Activated naive CD8-positive, alpha-beta T cell treated with anti-CD3 and anti-CD28 coated beads, Interleukin-2, amount 10 ng/mL, durations not matched to agents 7 days and 5 days (primary cell): Measurements from ENCODE around the gene SART1. TPM values are rescaled to one million over a fixed set of nuclear protein-coding genes. Genes with fewer than 3 reads are reported as not detected.
"Not testable (repeated sequence)": the region's sequence is repeated elsewhere in the genome, so short reads cannot be mapped to it uniquely, and the experiment has no call there.

ENCODE experiments used
- ATAC-seq: fragments of 150-1000 bp; cut with Tn5 transposase; one replicate; pipeline ENCODE4 v1.10.0; 2021; ENCODE audit warnings: low read depth, moderate library complexity
- POLR2A ChIA-PET: fragments of 350-600 bp; sonication (Branson Sonifier 250); formaldehyde crosslinking; loops from one replicate; lab custom pipeline; 2021; ENCODE audit warnings: antibody characterized with exemption; lab: Charles Lee
- DNase-seq: peaks from one replicate; pipeline ENCODE4 v3.0.0; 2021
- H3K27ac Mint-ChIP-seq: one replicate; pipeline ENCODE4 v1.8.0; 2022; ENCODE audit warnings: mild to moderate bottlenecking, mixed read lengths
- H3K27me3 Mint-ChIP-seq: one replicate; pipeline ENCODE4 v1.8.0; 2022; ENCODE audit warnings: mild to moderate bottlenecking, moderate library complexity, mixed read lengths
- H3K36me3 Mint-ChIP-seq: one replicate; pipeline ENCODE4 v1.8.0; 2021; ENCODE audit warnings: mild to moderate bottlenecking, mixed read lengths
- H3K4me1 Mint-ChIP-seq: one replicate; pipeline ENCODE4 v1.8.0; 2021; ENCODE audit warnings: mixed read lengths
- H3K4me3 Mint-ChIP-seq: one replicate; pipeline ENCODE4 v1.8.0; 2022; ENCODE audit warnings: mild to moderate bottlenecking, moderate library complexity, mixed read lengths
- H3K9me3 Mint-ChIP-seq: one replicate; pipeline ENCODE4 v1.8.0; 2021; ENCODE audit warnings: mixed read lengths
- total RNA-seq, 2 experiments: library from RNA; stranded (reverse); gene quantifications; one replicate each; pipeline ENCODE4 v1.2.3, GENCODE V29; 2021

Gene SART1
- total RNA-seq, 2 experiments from 2014 or later, result 79.3 to 83.5 TPM

GRCh38 chr11:65942531-65942930 lies 19.0 kb upstream of the SART1 start:
- H3K4me3 Mint-ChIP-seq, result no peak overlapping the region
- DNase-seq, result no peak
- POLR2A ChIA-PET, result interaction anchor here (0.7 to 1.1 kb wide), 3 partner anchors 9 to 55 kb away, joined by 3 to 5 read pairs (median 5); partner anchors contain the start of gene FIBP
- no peaks in the 10 kb centered on the region for H3K9me3 Mint-ChIP-seq
- ATAC-seq, result no peak
- H3K27me3 Mint-ChIP-seq, result peaks cover 11% of the 10 kb centered on the region
- H3K36me3 Mint-ChIP-seq, result no peaks in the 10 kb centered on the region
- peaks cover 2% of the 10 kb centered on the region for H3K4me1 Mint-ChIP-seq
- H3K27ac Mint-ChIP-seq, result no peak overlapping the region

GRCh38 chr11:65944191-65944590 lies 17.3 kb upstream of the SART1 start:
- H3K9me3 Mint-ChIP-seq, result no peaks in the 10 kb centered on the region
- no peak overlapping the region for H3K27ac Mint-ChIP-seq
- DNase-seq (no peak), ATAC-seq (no peak)
- POLR2A ChIA-PET, result no interaction called here
- no peak overlapping the region for H3K4me3 Mint-ChIP-seq
- H3K27me3 Mint-ChIP-seq, result peaks cover 15% of the 10 kb centered on the region
- no peaks in the 10 kb centered on the region for H3K36me3 Mint-ChIP-seq
- H3K4me1 Mint-ChIP-seq, result peaks cover 2% of the 10 kb centered on the region

GRCh38 chr11:65944767-65945166 lies 16.8 kb upstream of the SART1 start:
- peaks cover 2% of the 10 kb centered on the region for H3K4me1 Mint-ChIP-seq
- H3K27ac Mint-ChIP-seq, result no peak overlapping the region
- POLR2A ChIA-PET, result no interaction called here
- H3K36me3 Mint-ChIP-seq, result no peaks in the 10 kb centered on the region
- H3K4me3 Mint-ChIP-seq, result no peak overlapping the region
- H3K9me3 Mint-ChIP-seq, result no peaks in the 10 kb centered on the region
- no peak for DNase-seq
- H3K27me3 Mint-ChIP-seq, result peaks cover 15% of the 10 kb centered on the region
- no peak for ATAC-seq

GRCh38 chr11:65945430-65945911 lies 16.1 kb upstream of the SART1 start, which contains the start of gene TSGA10IP:
Gene TSGA10IP (plus strand): TSS chr11:65945480. CDS start chr11:65945676, 196 bp downstream.
- H3K9me3 Mint-ChIP-seq, result no peaks in the 10 kb centered on the region
- ATAC-seq (no peak), DNase-seq (no peak)
- peaks cover 2% of the 10 kb centered on the region for H3K4me1 Mint-ChIP-seq
- POLR2A ChIA-PET, result no interaction called here
- no peak within 1 kb of the TSS for H3K4me3 Mint-ChIP-seq
- peak within 1 kb of the TSS; percentile 21 for H3K27ac Mint-ChIP-seq
- H3K36me3 Mint-ChIP-seq, result no peaks in the 10 kb centered on the region
- peaks cover 15% of the 10 kb centered on the region for H3K27me3 Mint-ChIP-seq

GRCh38 chr11:65945941-65946558 lies 15.5 kb upstream of the SART1 start:
- Mint-ChIP-seq H3K36me3 (no peaks in the 10 kb centered on the region), H3K27me3 (peaks cover 13% of the 10 kb centered on the region), H3K4me1 (peaks cover 2% of the 10 kb centered on the region), H3K4me3 (no peak overlapping the region), H3K27ac (no peak overlapping the region), H3K9me3 (no peaks in the 10 kb centered on the region)
- POLR2A ChIA-PET, result interaction anchor here (1.2 kb wide), 1 partner anchor 11 kb away, joined by 3 read pairs; no protein-coding TSS in a partner anchor
- DNase-seq (no peak), ATAC-seq (no peak)

- POLR2A ChIA-PET, result interaction anchor here (1.2 kb wide), 1 partner anchor 10 kb away, joined by 3 read pairs; no protein-coding TSS in a partner anchor
These were observed 14.9 kb upstream of the SART1 start for GRCh38 chr11:65946655-65947054.

GRCh38 chr11:65947133-65947532 lies 14.4 kb upstream of the SART1 start:
- no peak overlapping the region for H3K4me3 Mint-ChIP-seq
- peaks cover 13% of the 10 kb centered on the region for H3K27me3 Mint-ChIP-seq
- H3K4me1 Mint-ChIP-seq, result no peaks in the 10 kb centered on the region
- H3K9me3 Mint-ChIP-seq, result no peaks in the 10 kb centered on the region
- no peak overlapping the region for H3K27ac Mint-ChIP-seq
- H3K36me3 Mint-ChIP-seq, result no peaks in the 10 kb centered on the region
- no peak for DNase-seq
- POLR2A ChIA-PET, result interaction anchor here (1.2 kb wide), 1 partner anchor 10 kb away, joined by 3 read pairs; no protein-coding TSS in a partner anchor
- no peak for ATAC-seq

More at GRCh38 chr11:65946655-65947054, 14.9 kb upstream of the SART1 start:
- no peaks in the 10 kb centered on the region for H3K9me3 Mint-ChIP-seq
- H3K36me3 Mint-ChIP-seq, result no peaks in the 10 kb centered on the region
- ATAC-seq, result no peak
- no peak overlapping the region for H3K27ac Mint-ChIP-seq
- no peak overlapping the region for H3K4me3 Mint-ChIP-seq
- H3K27me3 Mint-ChIP-seq, result peaks cover 12% of the 10 kb centered on the region
- H3K4me1 Mint-ChIP-seq, result no peaks in the 10 kb centered on the region
- DNase-seq, result no peak

- no peak for DNase-seq
- Mint-ChIP-seq H3K4me3 (no peak overlapping the region), H3K9me3 (no peaks in the 10 kb centered on the region), H3K36me3 (no peaks in the 10 kb centered on the region), H3K27me3 (peaks cover 8% of the 10 kb centered on the region), H3K27ac (no peak overlapping the region), H3K4me1 (no peaks in the 10 kb centered on the region)
- no peak for ATAC-seq
- POLR2A ChIA-PET, result interaction anchor here (1.2 kb wide), 1 partner anchor 9 kb away, joined by 3 read pairs; no protein-coding TSS in a partner anchor
These were observed 13.9 kb upstream of the SART1 start for GRCh38 chr11:65947603-65948125.

- ATAC-seq, DNase-seq, H3K36me3 Mint-ChIP-seq, H3K9me3 Mint-ChIP-seq, H3K4me3 Mint-ChIP-seq, H3K27me3 Mint-ChIP-seq, H3K4me1 Mint-ChIP-seq, H3K27ac Mint-ChIP-seq, POLR2A ChIA-PET: not testable (repeated sequence)
These were observed 10.8 kb upstream of the SART1 start for GRCh38 chr11:65950711-65951110.

- H3K4me3 Mint-ChIP-seq, H3K9me3 Mint-ChIP-seq, H3K4me1 Mint-ChIP-seq, H3K27ac Mint-ChIP-seq, H3K27me3 Mint-ChIP-seq, H3K36me3 Mint-ChIP-seq, ATAC-seq, DNase-seq: not testable (repeated sequence)
- POLR2A ChIA-PET, result interaction anchor here (0.5 to 1.3 kb wide), 2 partner anchors 9 to 10 kb away, joined by 3 to 5 read pairs; no protein-coding TSS in a partner anchor
These were observed 9.9 kb upstream of the SART1 start for GRCh38 chr11:65951641-65952040.

- DNase-seq (no peak), ATAC-seq (no peak)
- Mint-ChIP-seq H3K9me3 (no peaks in the 10 kb centered on the region), H3K4me1 (peaks cover 8% of the 10 kb centered on the region), H3K4me3 (no peak overlapping the region), H3K36me3 (no peaks in the 10 kb centered on the region), H3K27ac (no peak overlapping the region), H3K27me3 (peaks cover 8% of the 10 kb centered on the region)
- POLR2A ChIA-PET, result interaction anchor here (1.3 kb wide), 1 partner anchor 9 kb away, joined by 3 read pairs; no protein-coding TSS in a partner anchor
These were observed 9.4 kb upstream of the SART1 start for GRCh38 chr11:65952052-65952521.

- POLR2A ChIA-PET, result interaction anchor here (0.6 to 1.5 kb wide), 2 partner anchors 25 to 65 kb away, joined by 3 to 4 read pairs; partner anchors contain the start of gene FIBP
- Mint-ChIP-seq H3K36me3 (no peaks in the 10 kb centered on the region), H3K9me3 (no peaks in the 10 kb centered on the region), H3K27me3 (peaks cover 5% of the 10 kb centered on the region), H3K27ac (no peak overlapping the region), H3K4me1 (peaks cover 13% of the 10 kb centered on the region), H3K4me3 (no peak overlapping the region)
- ATAC-seq (no peak), DNase-seq (no peak)
These were observed 8.1 kb upstream of the SART1 start for GRCh38 chr11:65953471-65953870.

GRCh38 chr11:65954771-65955170 lies 6.8 kb upstream of the SART1 start:
- Mint-ChIP-seq H3K27ac (no peak overlapping the region), H3K27me3 (peaks cover 2% of the 10 kb centered on the region), H3K4me1 (peaks cover 13% of the 10 kb centered on the region), H3K4me3 (no peak overlapping the region), H3K9me3 (no peaks in the 10 kb centered on the region), H3K36me3 (no peaks in the 10 kb centered on the region)
- DNase-seq, result no peak
- POLR2A ChIA-PET, result interaction anchor here (0.5 to 1.5 kb wide), 3 partner anchors 27 to 36 kb away, joined by 3 to 4 read pairs (median 4); no protein-coding TSS in a partner anchor
- ATAC-seq, result no peak
